Measurements from ENCODE around the gene CRMP1. TPM values are rescaled to one million over a fixed set of nuclear protein-coding genes. Genes with fewer than 3 reads are reported as not detected.

Gene CRMP1
- total RNA-seq, 4 donors from 2014 or later, result 0.21 to 0.59 (median 0.30) TPM; not detected in 1

DNA sequence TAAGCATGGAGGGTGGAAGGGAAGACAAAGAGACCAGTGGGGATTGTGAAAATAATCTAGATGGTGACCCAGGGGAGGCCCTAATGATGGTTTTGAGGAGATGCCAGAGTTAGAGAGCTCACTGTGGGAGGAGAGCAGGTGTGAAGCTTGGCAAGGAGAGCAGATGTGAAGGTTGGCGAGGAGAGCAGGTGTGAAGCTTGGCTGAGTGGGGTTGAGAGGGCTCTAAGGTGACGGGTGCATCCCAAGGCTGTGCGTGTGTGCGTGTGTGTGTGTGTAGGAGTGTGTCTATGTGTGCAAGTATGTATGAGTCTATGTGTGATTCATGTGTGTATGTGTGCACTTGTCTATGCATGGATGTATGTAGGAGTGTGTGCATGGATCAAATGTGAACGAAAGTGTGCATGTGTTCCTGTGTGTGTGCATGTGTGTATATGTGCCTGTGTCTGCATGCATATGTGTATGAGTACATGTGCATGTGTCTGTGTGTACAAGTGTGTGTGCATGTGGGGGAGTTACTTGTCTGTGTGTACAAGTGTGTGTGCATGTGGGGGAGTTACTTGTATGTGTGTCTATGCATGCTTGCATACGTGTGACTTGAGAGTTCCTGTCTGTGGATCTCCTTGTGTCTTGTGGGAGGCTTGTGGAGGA is 109.9 kb downstream of the CRMP1 start:
- Histone ChIP-seq H3K36me3 (peaks cover 0 to 39% (median 0%) of the 10 kb centered on the region in 3 donors), H3K4me3 (no peak overlapping the region), H3K9me3 (no peaks in the 10 kb centered on the region), H3K4me1 (peaks cover 0 to 12% (median 0%) of the 10 kb centered on the region in 4 donors), H3K27me3 (no peaks in the 10 kb centered on the region), H3K27ac (no peak overlapping the region)
- WGBS, 2 donors, result 86 to 89% methylated on average over 6 of the region's 6 CpGs
- TF ChIP-seq, protein P1, sequence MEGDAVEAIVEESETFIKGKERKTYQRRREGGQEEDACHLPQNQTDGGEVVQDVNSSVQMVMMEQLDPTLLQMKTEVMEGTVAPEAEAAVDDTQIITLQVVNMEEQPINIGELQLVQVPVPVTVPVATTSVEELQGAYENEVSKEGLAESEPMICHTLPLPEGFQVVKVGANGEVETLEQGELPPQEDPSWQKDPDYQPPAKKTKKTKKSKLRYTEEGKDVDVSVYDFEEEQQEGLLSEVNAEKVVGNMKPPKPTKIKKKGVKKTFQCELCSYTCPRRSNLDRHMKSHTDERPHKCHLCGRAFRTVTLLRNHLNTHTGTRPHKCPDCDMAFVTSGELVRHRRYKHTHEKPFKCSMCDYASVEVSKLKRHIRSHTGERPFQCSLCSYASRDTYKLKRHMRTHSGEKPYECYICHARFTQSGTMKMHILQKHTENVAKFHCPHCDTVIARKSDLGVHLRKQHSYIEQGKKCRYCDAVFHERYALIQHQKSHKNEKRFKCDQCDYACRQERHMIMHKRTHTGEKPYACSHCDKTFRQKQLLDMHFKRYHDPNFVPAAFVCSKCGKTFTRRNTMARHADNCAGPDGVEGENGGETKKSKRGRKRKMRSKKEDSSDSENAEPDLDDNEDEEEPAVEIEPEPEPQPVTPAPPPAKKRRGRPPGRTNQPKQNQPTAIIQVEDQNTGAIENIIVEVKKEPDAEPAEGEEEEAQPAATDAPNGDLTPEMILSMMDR (IDR thresholded peaks at IDR 0.05), result no peak
- no peak for TF ChIP-seq POLR2A (IDR thresholded peaks at IDR 0.05)
- no peak for TF ChIP-seq EP300 (IDR thresholded peaks at IDR 0.05)
- no peak for DNase-seq (ENCODE audit: low spot score in 2 of 2)

- Histone ChIP-seq H3K27me3 (no peaks in the 10 kb centered on the region), H3K9me3 (peaks cover 0 to 8% (median under 1%) of the 10 kb centered on the region in 4 donors), H3K4me3 (no peak overlapping the region), H3K4me1 (peaks cover 0 to 12% (median 0%) of the 10 kb centered on the region in 4 donors), H3K36me3 (peaks cover 0 to 36% (median 0%) of the 10 kb centered on the region in 3 donors), H3K27ac (no peak overlapping the region)
- WGBS, 2 donors, result 90 to 92% methylated on average over 3 of the region's 3 CpGs
- DNase-seq (ENCODE audit: low spot score in 2 of 2), result no peak
- TF ChIP-seq EP300 (IDR thresholded peaks at IDR 0.05) (no peak), POLR2A (IDR thresholded peaks at IDR 0.05) (no peak)
- TF ChIP-seq, protein P1 (IDR thresholded peaks at IDR 0.05), result no peak
Observed at GRCh38 chr4:5781691-5782090, 111.2 kb downstream of the CRMP1 start.

- no peak for TF ChIP-seq EP300 (IDR thresholded peaks at IDR 0.05)
- TF ChIP-seq, protein P1 (IDR thresholded peaks at IDR 0.05), result no peak
- no peak for TF ChIP-seq POLR2A (IDR thresholded peaks at IDR 0.05)
- peaks cover 0 to 43% (median 0%) of the 10 kb centered on the region in 3 donors for H3K36me3 ChIP-seq
- H3K27me3 ChIP-seq, result no peaks in the 10 kb centered on the region
- H3K4me1 ChIP-seq, result peaks cover 0 to 6% (median 0%) of the 10 kb centered on the region in 4 donors
- H3K27ac ChIP-seq, result no peak overlapping the region
- no peak overlapping the region for H3K4me3 ChIP-seq
- 92 to 94% methylated on average over 9 of the region's 9 CpGs for WGBS, 2 donors
- H3K9me3 ChIP-seq, result peaks cover 0 to 15% (median 4%) of the 10 kb centered on the region in 4 donors
- no peak for DNase-seq (ENCODE audit: low spot score in 2 of 2)
Observed at GRCh38 chr4:5780831-5781480, 111.9 kb downstream of the CRMP1 start.

- no peaks in the 10 kb centered on the region for H3K27me3 ChIP-seq
- no peak for TF ChIP-seq POLR2A (IDR thresholded peaks at IDR 0.05)
- TF ChIP-seq EP300 (IDR thresholded peaks at IDR 0.05), result no peak
- TF ChIP-seq, protein P1 (IDR thresholded peaks at IDR 0.05), result no peak
- H3K27ac ChIP-seq, result no peak overlapping the region
- WGBS, 2 donors, result 98 to 100% methylated on average over 1 of the region's 1 CpG
- DNase-seq (ENCODE audit: low spot score in 2 of 2), result no peak
- H3K4me3 ChIP-seq, result no peak overlapping the region
- H3K4me1 ChIP-seq, result no peaks in the 10 kb centered on the region
- H3K36me3 ChIP-seq, result peaks cover 0 to 58% (median 0%) of the 10 kb centered on the region in 3 donors
- H3K9me3 ChIP-seq, result peaks cover 0 to 26% (median 7%) of the 10 kb centered on the region in 4 donors
Observed at GRCh38 chr4:5776510-5776909, 116.4 kb downstream of the CRMP1 start.

DNA sequence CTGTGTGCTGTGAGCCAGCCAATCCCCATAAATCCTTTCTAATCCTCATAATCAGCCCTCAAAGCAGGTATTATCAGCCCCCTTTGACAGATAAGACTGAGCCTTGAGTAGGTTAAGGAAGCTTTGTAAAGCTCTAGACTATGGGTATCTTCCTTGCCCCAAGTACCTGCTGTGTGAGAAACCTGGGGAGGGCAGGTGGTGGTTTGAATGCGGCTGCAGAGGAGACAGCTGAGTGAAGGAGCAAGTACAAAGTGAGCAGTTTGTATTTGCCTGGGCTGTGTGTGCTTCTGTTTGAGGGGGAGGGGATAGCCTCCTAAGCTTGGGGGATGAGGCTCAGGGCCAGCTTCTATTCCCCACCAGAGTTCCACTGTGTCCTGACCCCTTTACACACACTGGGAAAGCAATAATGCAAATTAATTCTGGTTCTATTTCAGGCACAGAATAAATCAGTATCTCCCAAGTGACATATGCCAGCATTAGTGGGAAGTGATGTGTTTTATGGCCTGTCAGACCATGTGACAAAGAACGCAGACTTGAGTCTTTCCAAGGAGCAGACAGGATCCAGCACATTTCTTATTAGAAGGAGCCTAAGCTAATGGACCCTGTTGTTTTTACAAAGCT is 118.4 kb downstream of the CRMP1 start:
- peaks cover 0 to 26% (median 7%) of the 10 kb centered on the region in 4 donors for H3K9me3 ChIP-seq
- H3K27ac ChIP-seq, result no peak overlapping the region
- WGBS, 2 donors, result 61 to 78% methylated on average over 2 of the region's 2 CpGs
- peaks cover 0 to 75% (median 0%) of the 10 kb centered on the region in 3 donors for H3K36me3 ChIP-seq
- DNase-seq (ENCODE audit: low spot score in 2 of 2), result no peak
- TF ChIP-seq POLR2A (IDR thresholded peaks at IDR 0.05) (no peak), EP300 (IDR thresholded peaks at IDR 0.05) (no peak)
- TF ChIP-seq, protein P1 (IDR thresholded peaks at IDR 0.05), result no peak
- H3K4me3 ChIP-seq, result no peak overlapping the region
- no peaks in the 10 kb centered on the region for H3K27me3 ChIP-seq
- H3K4me1 ChIP-seq, result no peaks in the 10 kb centered on the region
